GM12891 (cell line): ENCODE results near the gene TCAIM.

Experiments used
- POLR2A ChIP-seq: IDR thresholded peaks from 2 replicates; pipeline ENCODE4 v1.6.1; 2011; ENCODE audit warnings: low read depth, low read length, control low read depth
- POLR2AphosphoS5 ChIP-seq: IDR thresholded peaks from 2 replicates; pipeline ENCODE4 v1.6.1; 2011; ENCODE audit warnings: low read depth, low read length, control low read depth
- SPI1 ChIP-seq: IDR thresholded peaks from 2 replicates; pipeline ENCODE4 v1.6.1; 2011; ENCODE audit warnings: low read depth, low read length, control low read depth

GRCh38 chr3:44451441-44451840 is 112.9 kb downstream of the TCAIM start:
- TF ChIP-seq POLR2AphosphoS5 (no peak), POLR2A (no peak), SPI1 (no peak)
